GM21526 (cell line): ENCODE measurements around the gene DCBLD1.

Experiments
- ATAC-seq: cut with Tn5 transposase; IDR thresholded peaks from one replicate; pipeline ENCODE4 v1.9.1; 2021; ENCODE audit warnings: moderate library complexity; ENCODE audit not compliant: unreplicated experiment, low FRiP score

DCBLD1 gene

GRCh38 chr6:117550618-117551242, 68.3 kb downstream of the DCBLD1 start:
- ATAC-seq = no peak

DNA sequence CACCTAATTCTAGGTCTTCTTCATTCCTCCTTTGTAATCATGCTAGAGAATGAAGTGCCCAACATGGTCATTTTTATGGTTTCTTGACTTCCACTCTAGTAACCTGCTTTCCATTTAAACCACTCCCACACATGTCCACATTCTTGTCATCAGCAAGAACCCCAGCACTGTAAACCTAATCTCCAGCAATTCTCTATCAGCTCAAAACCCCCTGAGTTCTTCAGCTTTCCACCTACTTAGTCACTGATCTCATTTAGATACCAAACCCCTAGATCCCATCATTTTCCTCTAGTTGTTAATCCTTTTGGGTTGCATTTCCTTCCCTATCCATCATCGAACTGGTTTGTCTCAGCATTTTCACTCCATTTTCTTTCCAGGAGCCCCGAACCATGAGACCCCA, 70.1 kb downstream of the DCBLD1 start:
- ATAC-seq = no peak

GRCh38 chr6:117553142-117553541, 70.7 kb downstream of the DCBLD1 start:
- no peak for ATAC-seq

GRCh38 chr6:117555262-117555849, 72.9 kb downstream of the DCBLD1 start:
- no peak for ATAC-seq

DNA sequence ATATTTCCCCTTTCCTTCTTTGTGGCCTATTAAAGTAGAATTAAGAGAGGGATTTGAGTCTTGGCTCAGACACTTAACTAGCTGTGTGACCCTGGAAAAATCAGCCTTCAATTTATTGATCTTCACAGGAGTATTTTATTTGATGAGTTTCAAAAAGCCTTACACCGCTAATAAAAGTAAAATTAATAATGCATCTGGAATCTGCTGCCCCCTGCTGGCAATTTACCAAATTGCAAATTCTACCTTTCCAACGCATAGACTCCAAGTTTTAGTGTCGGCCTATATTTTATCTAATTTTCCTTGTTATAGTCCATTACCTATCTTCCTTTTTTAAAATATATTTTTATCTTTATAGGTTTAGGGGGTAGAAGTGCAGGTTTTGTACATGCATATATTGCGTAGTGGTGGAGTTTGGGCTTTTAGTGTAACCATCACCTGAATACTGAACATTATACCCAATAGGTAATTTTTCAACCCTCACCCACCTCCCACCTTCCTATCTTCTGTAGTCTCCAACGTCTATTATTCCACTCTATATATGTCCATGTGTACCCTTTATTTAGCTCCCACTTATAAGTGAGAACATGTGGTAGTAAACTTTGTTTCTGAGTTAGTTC, 73.5 kb downstream of the DCBLD1 start:
- no peak for ATAC-seq

- no peak for ATAC-seq
These were observed 75.5 kb downstream of the DCBLD1 start for GRCh38 chr6:117557951-117558350.

DNA sequence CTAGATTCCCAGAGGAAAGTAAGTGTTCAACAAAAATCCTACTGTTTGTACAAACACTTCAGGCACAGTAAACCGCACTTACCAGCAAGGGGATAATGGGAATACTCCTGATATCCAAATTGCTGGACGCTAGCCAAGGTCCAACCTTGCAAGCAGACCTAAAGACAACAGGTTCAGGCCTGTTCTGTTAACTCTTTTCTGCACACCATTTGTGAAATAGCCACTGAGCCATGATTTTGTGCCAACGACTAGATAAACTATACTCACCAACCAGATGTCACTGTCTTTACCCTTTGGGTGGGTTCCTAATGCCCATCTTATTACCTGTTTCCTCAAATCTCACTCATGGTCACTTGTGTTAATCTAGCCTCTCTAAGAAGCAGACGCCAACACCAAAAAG, 76.3 kb downstream of the DCBLD1 start:
- no peak for ATAC-seq

GRCh38 chr6:117559299-117559698, 76.8 kb downstream of the DCBLD1 start:
- no peak for ATAC-seq

- no peak for ATAC-seq
These were observed 78.7 kb downstream of the DCBLD1 start for GRCh38 chr6:117561128-117561527.

DNA sequence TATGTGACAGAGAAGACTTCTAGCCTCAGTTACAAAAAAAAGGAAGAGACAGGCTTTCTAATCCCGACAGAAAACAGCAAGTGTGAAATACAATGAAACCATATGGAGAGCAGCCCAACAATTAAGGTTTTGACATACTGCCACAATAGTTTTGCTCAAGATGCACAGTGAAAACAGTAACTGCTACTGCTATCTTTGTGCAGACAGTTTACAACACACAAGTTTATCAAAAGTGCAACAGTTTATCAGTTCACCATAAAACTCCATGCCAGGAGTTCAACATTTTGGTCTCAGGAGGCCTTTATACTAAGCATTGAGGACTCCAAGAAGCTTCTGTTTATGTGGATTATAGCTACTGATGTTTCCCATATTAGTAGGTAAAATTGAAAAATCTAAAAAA, 82.2 kb downstream of the DCBLD1 start:
- ATAC-seq = no peak

DNA sequence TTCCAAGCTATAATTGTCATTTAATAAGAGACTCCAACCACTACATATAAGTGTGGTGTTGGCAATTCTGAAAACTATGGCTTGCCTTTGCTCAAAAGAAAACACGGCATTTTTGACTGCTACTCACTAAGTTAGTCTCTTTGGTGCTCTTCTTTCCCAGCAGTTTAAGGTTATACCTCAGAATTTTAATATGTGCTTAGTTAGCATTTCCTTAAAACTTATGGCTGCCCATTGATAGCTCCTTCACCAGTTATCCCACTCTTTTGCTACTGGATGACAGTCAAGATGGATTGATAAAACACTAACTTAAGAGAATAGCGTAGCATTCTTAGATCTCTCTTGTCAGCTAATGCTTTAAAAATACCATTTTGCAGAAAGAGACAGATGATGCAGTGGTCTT, 85.8 kb downstream of the DCBLD1 start:
- no peak for ATAC-seq

DNA sequence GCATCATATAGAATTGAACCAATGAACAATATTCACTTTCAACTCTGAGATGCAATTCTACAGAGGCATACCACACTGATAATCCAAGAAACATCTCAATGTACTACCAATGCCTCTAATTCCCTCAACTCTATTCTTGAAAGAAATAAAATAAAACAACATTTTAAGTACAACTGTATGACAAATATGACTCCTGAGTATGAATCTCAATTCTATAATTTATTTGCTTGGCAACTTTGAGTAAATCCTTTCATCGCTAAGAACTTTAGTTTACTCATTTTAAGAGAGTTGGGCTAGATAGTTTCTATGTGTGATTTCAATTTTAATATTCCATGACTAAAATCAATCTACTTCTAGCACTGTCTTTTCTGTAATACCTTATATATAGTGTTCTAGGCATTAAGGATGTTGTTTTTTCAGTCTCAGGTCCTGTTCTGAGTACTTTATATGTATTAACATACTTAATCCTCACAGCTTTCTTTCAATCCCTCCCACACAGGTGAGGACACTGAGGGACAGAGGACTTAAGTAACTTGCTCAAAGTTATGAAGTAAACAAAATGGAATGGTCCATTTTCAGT, 86.4 kb downstream of the DCBLD1 start:
- no peak for ATAC-seq

DNA sequence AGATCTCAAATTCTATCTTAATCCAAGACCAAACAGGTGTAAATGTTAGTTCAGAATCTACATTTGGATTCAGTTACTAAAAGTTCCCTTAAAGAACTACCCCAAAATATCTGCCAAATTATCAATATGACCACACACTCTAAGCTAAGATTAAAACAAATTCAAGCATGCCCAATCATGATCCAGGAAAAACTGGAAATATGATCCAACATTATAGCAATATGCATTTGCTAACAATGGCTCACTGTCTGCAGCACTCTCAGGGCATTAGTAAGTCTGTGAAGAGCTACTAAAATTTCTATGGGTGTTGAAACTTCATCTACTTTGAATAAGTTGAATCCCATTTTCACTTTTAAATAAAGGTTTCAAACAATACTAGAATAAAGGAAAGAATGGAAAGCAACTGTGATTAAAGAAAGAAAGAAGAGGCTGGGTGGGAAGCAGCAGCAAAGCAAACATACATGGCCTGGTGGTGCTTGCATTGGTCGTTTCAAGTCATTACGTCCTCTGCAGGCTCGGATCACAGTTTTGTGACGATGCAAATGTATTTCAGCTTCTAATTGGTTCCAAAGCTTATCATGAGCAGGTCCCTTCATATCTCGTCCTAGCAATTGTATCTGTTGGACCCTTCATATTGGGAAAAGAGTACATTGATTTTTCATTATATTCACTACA, 90.7 kb downstream of the DCBLD1 start:
- ATAC-seq = no peak

GRCh38 chr6:117574198-117574597, 91.7 kb downstream of the DCBLD1 start:
- ATAC-seq = no peak

GRCh38 chr6:117585647-117586046, 103.2 kb downstream of the DCBLD1 start:
- ATAC-seq = no peak

- no peak for ATAC-seq
These were observed 108.0 kb downstream of the DCBLD1 start for GRCh38 chr6:117590447-117590846.

- ATAC-seq = no peak
These were observed 108.9 kb downstream of the DCBLD1 start for GRCh38 chr6:117591405-117591804.

GRCh38 chr6:117592983-117593759, 110.7 kb downstream of the DCBLD1 start:
- no peak for ATAC-seq

DNA sequence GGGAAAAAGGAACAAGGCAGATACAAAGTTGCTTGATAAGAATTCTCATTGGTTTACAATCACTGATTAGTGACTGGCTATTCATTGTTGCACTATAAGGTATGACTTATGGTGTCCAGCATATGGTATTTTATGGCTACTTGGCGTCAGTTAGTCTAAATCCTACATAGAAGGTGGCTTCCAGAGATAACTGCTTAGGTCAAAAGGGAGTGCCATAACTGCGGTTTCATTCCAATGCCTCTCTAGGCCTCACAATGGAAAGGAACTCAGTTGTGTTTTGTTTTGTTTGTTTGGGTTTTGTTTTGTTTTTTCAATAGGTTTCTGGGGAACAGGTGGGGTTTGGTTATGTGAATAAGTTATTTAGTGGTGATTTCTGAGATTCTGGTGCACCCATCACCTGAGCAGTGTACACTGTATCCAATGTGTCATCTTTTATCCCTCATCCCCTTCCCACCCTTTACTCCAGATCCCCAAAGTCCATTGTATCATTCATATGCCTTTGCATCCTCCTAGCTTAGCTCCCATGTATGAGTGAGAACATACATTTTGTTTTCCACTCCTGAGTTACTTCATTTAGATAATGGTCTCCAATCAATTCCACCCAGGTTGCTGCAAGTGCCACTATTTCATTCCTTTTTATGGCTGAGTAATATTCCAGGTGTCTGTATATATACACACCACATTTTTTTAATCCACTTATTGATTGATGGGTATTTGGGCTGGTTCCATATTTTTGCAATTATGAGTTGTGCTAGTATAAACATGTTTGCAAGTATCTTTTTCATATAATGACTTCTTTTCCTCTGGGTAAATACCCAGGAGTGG, 112.8 kb downstream of the DCBLD1 start:
- ATAC-seq = no peak

- ATAC-seq = no peak
These were observed 115.3 kb downstream of the DCBLD1 start for GRCh38 chr6:117597755-117598154.
